ENCODE data around the gene CYP1A2.

CYP1A2 gene

GRCh38 chr15:74722591-74722990 is 26.1 kb upstream of the CYP1A2 start:
- no peaks in the 10 kb centered on the region for H3K36me3 ChIP-seq (ENCODE audit: control insufficient read depth in 2 of 2, insufficient read depth in 1 of 2, low read length in 2 of 2)
- CTCF ChIA-PET, result no interaction called here
- H3K4me3 ChIP-seq (ENCODE audit: low read depth, low read length), result no peak overlapping the region
- no peak for TF ChIP-seq REPIN1 (tag by site-specific recombination; IDR thresholded peaks at IDR 0.05; ENCODE audit: low read depth)
- no peak for TF ChIP-seq ZNF544 (tag by site-specific recombination; IDR thresholded peaks at IDR 0.05)
- no peak for TF ChIP-seq FEZF1 (tag by site-specific recombination; IDR thresholded peaks at IDR 0.05)
- TF ChIP-seq, protein P1, sequence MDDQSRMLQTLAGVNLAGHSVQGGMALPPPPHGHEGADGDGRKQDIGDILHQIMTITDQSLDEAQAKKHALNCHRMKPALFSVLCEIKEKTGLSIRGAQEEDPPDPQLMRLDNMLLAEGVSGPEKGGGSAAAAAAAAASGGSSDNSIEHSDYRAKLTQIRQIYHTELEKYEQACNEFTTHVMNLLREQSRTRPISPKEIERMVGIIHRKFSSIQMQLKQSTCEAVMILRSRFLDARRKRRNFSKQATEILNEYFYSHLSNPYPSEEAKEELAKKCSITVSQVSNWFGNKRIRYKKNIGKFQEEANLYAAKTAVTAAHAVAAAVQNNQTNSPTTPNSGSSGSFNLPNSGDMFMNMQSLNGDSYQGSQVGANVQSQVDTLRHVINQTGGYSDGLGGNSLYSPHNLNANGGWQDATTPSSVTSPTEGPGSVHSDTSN (CRISPR knock-in tag; IDR thresholded peaks at IDR 0.05), result no peak
- TF ChIP-seq ZBTB11 (tag by site-specific recombination; conservative IDR thresholded peaks at IDR 0.05; ENCODE audit: low read depth), result no peak
- TF ChIP-seq ZNF645 (tag by site-specific recombination; IDR thresholded peaks at IDR 0.05), result no peak
- TF ChIP-seq MEIS1 (CRISPR knock-in tag; IDR thresholded peaks at IDR 0.05; ENCODE audit: borderline replicate concordance), result no peak
- no peak for TF ChIP-seq MZF1 (tag by site-specific recombination; IDR thresholded peaks at IDR 0.05; ENCODE audit: borderline replicate concordance)
- TF ChIP-seq ZNF549 (tag by site-specific recombination; IDR thresholded peaks at IDR 0.05), result no peak
- no peak for TF ChIP-seq ZNF239 (tag by site-specific recombination; IDR thresholded peaks at IDR 0.05)
- TF ChIP-seq GLI4 (tag by site-specific recombination; IDR thresholded peaks at IDR 0.05), result no peak
- TF ChIP-seq ZNF837 (tag by site-specific recombination; IDR thresholded peaks at IDR 0.05), result no peak
- TF ChIP-seq ZNF677 (tag by site-specific recombination; IDR thresholded peaks at IDR 0.05), result no peak
- TF ChIP-seq ZNF621 (tag by site-specific recombination; IDR thresholded peaks at IDR 0.05), result no peak
- TF ChIP-seq ZNF473 (tag by site-specific recombination; IDR thresholded peaks at IDR 0.05), result no peak
- TF ChIP-seq ZNF654 (tag by site-specific recombination; IDR thresholded peaks at IDR 0.05; ENCODE audit: low read depth), result no peak
- TF ChIP-seq ZNF391 (tag by site-specific recombination; IDR thresholded peaks at IDR 0.05; ENCODE audit: borderline replicate concordance, low read depth), result no peak
- no peak for TF ChIP-seq ZNF48 (tag by site-specific recombination; IDR thresholded peaks at IDR 0.05)
- H3K27ac ChIP-seq (ENCODE audit: extremely low read depth, low read depth, low read length), result no peak overlapping the region
- no peaks in the 10 kb centered on the region; the same call in 1 of the 2 replicates for H3K4me1 ChIP-seq (ENCODE audit: control insufficient read depth, insufficient read depth, low read length)
- H3K9me3 ChIP-seq (ENCODE audit: control insufficient read depth, insufficient read depth, low read depth, low read length), result no peaks in the 10 kb centered on the region
- POLR2A ChIA-PET, result no interaction called here

DNA sequence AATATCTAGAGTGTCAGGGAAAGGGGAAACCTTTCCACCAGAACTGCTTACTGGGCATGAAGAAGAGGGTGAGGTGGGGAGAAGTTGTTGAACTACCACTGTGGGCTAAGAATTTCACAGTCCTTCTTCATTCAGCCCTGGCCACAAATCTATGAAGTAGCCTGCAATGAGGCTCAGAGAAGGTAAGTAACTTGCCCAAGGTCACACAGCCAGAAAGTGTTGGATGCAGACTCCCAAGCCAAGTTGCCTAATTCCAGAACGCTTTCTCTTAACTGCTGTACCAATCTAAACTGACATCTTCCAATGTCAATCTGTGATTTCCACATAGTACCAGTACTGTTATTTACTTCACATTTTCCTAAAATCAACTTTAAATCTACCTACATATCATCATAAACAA is 25.5 kb upstream of the CYP1A2 start:
- no peaks in the 10 kb centered on the region for H3K9me3 ChIP-seq (ENCODE audit: control insufficient read depth, insufficient read depth, low read depth, low read length)
- no peak overlapping the region for H3K27ac ChIP-seq (ENCODE audit: extremely low read depth, low read depth, low read length)
- ChIA-PET POLR2A (interaction anchor here (0.6 kb wide), 1 partner anchor 152 kb away, joined by 3 read pairs; no protein-coding TSS in a partner anchor), CTCF (interaction anchor here (0.7 kb wide), 1 partner anchor 102 kb away, joined by 4 read pairs; no protein-coding TSS in a partner anchor)
- H3K4me3 ChIP-seq (ENCODE audit: low read depth, low read length), result no peak overlapping the region
- no peaks in the 10 kb centered on the region for H3K36me3 ChIP-seq (ENCODE audit: control insufficient read depth in 2 of 2, insufficient read depth in 1 of 2, low read length in 2 of 2)
- TF ChIP-seq ZNF514 (tag by site-specific recombination; IDR thresholded peaks at IDR 0.05), result no peak
- TF ChIP-seq, protein P2, sequence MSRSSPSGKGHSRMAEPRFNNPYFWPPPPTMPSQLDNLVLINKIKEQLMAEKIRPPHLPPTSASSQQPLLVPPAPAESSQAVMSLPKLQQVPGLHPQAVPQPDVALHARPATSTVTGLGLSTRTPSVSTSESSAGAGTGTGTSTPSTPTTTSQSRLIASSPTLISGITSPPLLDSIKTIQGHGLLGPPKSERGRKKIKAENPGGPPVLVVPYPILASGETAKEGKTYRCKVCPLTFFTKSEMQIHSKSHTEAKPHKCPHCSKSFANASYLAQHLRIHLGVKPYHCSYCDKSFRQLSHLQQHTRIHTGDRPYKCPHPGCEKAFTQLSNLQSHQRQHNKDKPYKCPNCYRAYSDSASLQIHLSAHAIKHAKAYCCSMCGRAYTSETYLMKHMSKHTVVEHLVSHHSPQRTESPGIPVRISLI (tag by site-specific recombination; IDR thresholded peaks at IDR 0.05), result no peak
- no peak; the same call in 1 of the 2 replicates for TF ChIP-seq ZNF768 (tag by site-specific recombination; IDR thresholded peaks at IDR 0.05)
- TF ChIP-seq ZNF830 (tag by site-specific recombination; IDR thresholded peaks at IDR 0.05; ENCODE audit: low read depth), result no peak
- no peak for TF ChIP-seq OSR2 (tag by site-specific recombination; IDR thresholded peaks at IDR 0.05)
- TF ChIP-seq ZNF350 (tag by site-specific recombination; IDR thresholded peaks at IDR 0.05), result no peak
- no peak for TF ChIP-seq ZNF701 (tag by site-specific recombination; IDR thresholded peaks at IDR 0.05)
- no peak for TF ChIP-seq ELK4 (IDR thresholded peaks at IDR 0.05; ENCODE audit: borderline replicate concordance, low read depth, low read length)
- no peak for TF ChIP-seq ZNF596 (tag by site-specific recombination; IDR thresholded peaks at IDR 0.05)
- TF ChIP-seq ZNF132 (tag by site-specific recombination; IDR thresholded peaks at IDR 0.05; ENCODE audit: borderline replicate concordance), result no peak
- TF ChIP-seq ZNF140 (tag by site-specific recombination; IDR thresholded peaks at IDR 0.05), result no peak
- TF ChIP-seq ZNF549 (tag by site-specific recombination; IDR thresholded peaks at IDR 0.05), result no peak
- no peak for TF ChIP-seq SP7 (tag by site-specific recombination; IDR thresholded peaks at IDR 0.05)
- no peaks in the 10 kb centered on the region; the same call in 1 of the 2 replicates for H3K4me1 ChIP-seq (ENCODE audit: control insufficient read depth, insufficient read depth, low read length)

All from HEK293 (cell line).